Measurements from ENCODE around the gene RCAN3.

- TF ChIP-seq CTCF (IDR thresholded peaks at IDR 0.05; ENCODE audit: low read length) (no peak), EZH2phosphoT487 (IDR thresholded peaks at IDR 0.05; ENCODE audit: low read length) (no peak), EZH2 (optimal IDR thresholded peaks at IDR 0.05; ENCODE audit: low read depth, low read length) (no peak)
Observed at GRCh38 chr1:24490101-24490781, 12.4 kb upstream of the RCAN3 start.

All from MM.1S (cell line).